GM12878 (cell line): Measurements from ENCODE around the gene CDHR2. TPM values are rescaled to one million over a fixed set of nuclear protein-coding genes. Genes with fewer than 3 reads are reported as not detected.

Source experiments
- ATAC-seq: fragments of 200-7000 bp; cut with Tn5 transposase; 3 replicates; pipeline ENCODE4 v1.9.1; 2020; ENCODE audit warnings: mild to moderate bottlenecking, moderate library complexity
- BruUV-seq: library from RNA; stranded (reverse); fragments of 400-500 nt; replicated peaks from 2 replicates; lab custom pipeline; 2021; lab: Mats Ljungman, UMichigan
- CTCF ChIA-PET: fragments of 300-600 bp; sonication (Branson Sonifier 250); formaldehyde crosslinking; extraction: SDS; loops from one replicate; lab custom pipeline; 2021; ENCODE audit warnings: inconsistent platforms; lab: Yijun Ruan, JAX
- POLR2A ChIA-PET: fragments of 350-600 bp; formaldehyde crosslinking; extraction: SDS; loops from one replicate; lab custom pipeline; 2021; ENCODE audit warnings: inconsistent platforms; lab: Charles Lee
- RAD21 ChIA-PET: fragments of 300-600 bp; sonication (Branson Sonifier 250); formaldehyde crosslinking; loops from one replicate; lab custom pipeline; 2023; ENCODE audit warnings: antibody characterized with exemption; ENCODE audit not compliant: unreplicated experiment; lab: Charles Lee
- SMC1A ChIA-PET: fragments of 300-600 bp; sonication (Branson Sonifier 250); formaldehyde crosslinking; loops from one replicate; lab custom pipeline; 2023; ENCODE audit not compliant: unreplicated experiment, uncharacterized antibody; lab: Charles Lee
- DNase-seq: peaks from one replicate; pipeline ENCODE4 v3.0.0-alpha.2; 2011; ENCODE audit warnings: low read depth, low spot score
- FAIRE-seq: peaks from 3 replicates; lab custom pipeline; 2011; peaks lifted over from hg19 to GRCh38; lab: Jason Lieb, UNC
- H2AFZ ChIP-seq: 2 replicates; pipeline ENCODE4 v1.6.0; 2011; ENCODE audit warnings: low read depth, low read length, control low read depth; ENCODE audit not compliant: control insufficient read depth
- H3K27ac ChIP-seq: 2 replicates; pipeline ENCODE4 v1.5.1; 2011; ENCODE audit warnings: control low read depth; ENCODE audit not compliant: control insufficient read depth, insufficient read depth
- H3K27me3 ChIP-seq, 2 experiments: replicated peaks in 1 of 2; 2 replicates each; pipeline versions ENCODE4 v1.6.0 to v1.6.1; 2011; ENCODE audit warnings: low read length in 1 of 2; ENCODE audit not compliant: control insufficient read depth in 2 of 2, insufficient read depth in 2 of 2
- H3K36me3 ChIP-seq, 2 experiments: 2 replicates each; pipeline ENCODE4 v1.5.1; 2011; ENCODE audit warnings: low read length in 1 of 2; ENCODE audit not compliant: control insufficient read depth in 2 of 2, insufficient read depth in 2 of 2
- H3K4me1 ChIP-seq: 2 replicates; pipeline ENCODE4 v1.6.1; 2011; ENCODE audit warnings: mild to moderate bottlenecking, low read length, moderate library complexity, mixed read lengths; ENCODE audit not compliant: control insufficient read depth, insufficient read depth
- H3K4me2 ChIP-seq: 2 replicates; pipeline ENCODE4 v1.6.0; 2011; ENCODE audit warnings: control low read depth; ENCODE audit not compliant: control insufficient read depth, insufficient read depth
- H3K4me3 ChIP-seq: fragments of 200-600 bp; sonication (generic); 2 replicates; pipeline ENCODE4 v1.5.1; 2016
- H3K79me2 ChIP-seq: 2 replicates; pipeline ENCODE4 v1.6.0; 2011; ENCODE audit warnings: low read length; ENCODE audit not compliant: control insufficient read depth, insufficient read depth
- H3K9ac ChIP-seq: 2 replicates; pipeline ENCODE4 v1.8.0; 2011; ENCODE audit warnings: low read length, control low read depth, mixed read lengths; ENCODE audit not compliant: control insufficient read depth, insufficient read depth
- H3K9me3 ChIP-seq: replicated peaks from 3 replicates; pipeline ENCODE4 v1.5.1; 2011; ENCODE audit warnings: mild to moderate bottlenecking, low read length; ENCODE audit not compliant: control insufficient read depth, insufficient read depth
- H4K20me1 ChIP-seq: 2 replicates; pipeline ENCODE4 v1.6.0; 2011; ENCODE audit not compliant: control insufficient read depth, insufficient read depth
- NFYB ChIP-seq: IDR thresholded peaks from 2 replicates; pipeline ENCODE4 v1.6.1; 2011; ENCODE audit warnings: low read depth, mild to moderate bottlenecking, low read length, improper control_type of control experiment, moderate library complexity; ENCODE audit not compliant: insufficient read depth
- PAX8 ChIP-seq: fragments of 450-650 bp; IDR thresholded peaks from 2 replicates; pipeline ENCODE4 v1.6.1; 2017; ENCODE audit warnings: mild to moderate bottlenecking, moderate library complexity
- POU2F2 ChIP-seq: IDR thresholded peaks from 3 replicates; pipeline ENCODE4 v1.6.1; 2011; ENCODE audit warnings: low read depth, mild to moderate bottlenecking, low read length, borderline replicate concordance
- TCF7 ChIP-seq: IDR thresholded peaks from 2 replicates; pipeline ENCODE4 v1.6.1; 2014; ENCODE audit warnings: antibody characterized with exemption, borderline replicate concordance
- WGBS: methylation state at CpG from one replicate; pipeline ENCODE4 v1.1.6; 2016; ENCODE audit warnings: low lambda C conversion rate; ENCODE audit not compliant: insufficient replicate concordance, insufficient coverage; ENCODE audit errors: missing lambda C conversion rate; 5-methylcytosine and 5-hydroxymethylcytosine counted together
- in situ Hi-C: fragments of 300-500 bp; cut with MboI; formaldehyde crosslinking; loops from 9 replicates; pipeline ENCODE4 v1.14.3; 2018; ENCODE audit warnings: mixed read lengths
- intact Hi-C: fragments of 100-400 bp; cut with micrococcal nuclease; formaldehyde crosslinking; loops from one replicate; pipeline ENCODE4 v1.14.2; 2022; ENCODE audit not compliant: unreplicated experiment
- polyA plus RNA-seq, 11 experiments: library from polyadenylated mRNA; depleted of rRNA in 4 of 11; unstranded in 6 of 11; stranded (reverse) in 5 of 11; fragments of >200 nt; fragmentation: Nextera tagmentation in 4 of 11; fragmentation: Illumina TruSeq in 1 of 11; extraction: Ambion mirVana in 4 of 11; extraction: Trizol in 1 of 11; gene quantifications; 1 replicate in 1 of 11; 2 replicates in 10 of 11; pipeline versions ENCODE4 v1.2.1 to v1.2.3, GENCODE V29; 2011 to 2016; ENCODE audit warnings: inconsistent platforms in 2 of 11, missing spikeins in 2 of 11, low read depth in 1 of 11
- total RNA-seq, 4 experiments: library from RNA; depleted of rRNA in 3 of 4; stranded (reverse); fragments of >200 nt in 3 of 4; fragmentation: Illumina TruSeq in 1 of 4; extraction: Trizol in 1 of 4; gene quantifications; 2 replicates each; pipeline versions ENCODE4 v1.2.1 to v1.2.3, GENCODE V29; 2013 to 2021
- TF ChIP-seq, protein P1 (sequence below): fragments of 450-650 bp; IDR thresholded peaks from 2 replicates; pipeline ENCODE4 v1.6.1; 2017; ENCODE audit warnings: mild to moderate bottlenecking, moderate library complexity

The CDHR2 gene
- total and polyA plus RNA-seq, 10 of the 15 experiments (the other 5 are each of a cell fraction or from before 2014, with no cell fraction given) = 0.03 to 0.46 (median 0.06) TPM; not detected in 5

DNA sequence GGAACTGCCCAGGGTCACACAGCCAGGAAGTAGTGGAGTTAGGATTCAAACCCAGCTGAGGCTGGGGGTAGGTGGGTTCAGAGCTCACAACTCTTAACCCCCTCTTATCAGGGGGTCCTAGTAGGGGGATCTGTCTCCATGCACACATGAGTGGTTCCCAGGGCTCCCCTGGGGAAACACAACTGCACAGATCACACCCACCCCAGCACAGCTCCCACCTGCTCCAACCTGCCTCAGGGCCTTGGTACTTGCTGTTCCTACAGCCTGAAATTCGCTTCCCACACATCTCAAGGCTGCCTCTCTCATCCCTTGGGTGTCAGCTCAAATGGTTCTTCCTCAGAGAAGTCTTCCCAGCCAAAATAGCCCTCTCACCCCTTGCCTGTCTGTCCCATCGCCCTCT, 76.4 kb downstream of the CDHR2 start:
- no peaks in the 10 kb centered on the region for H3K36me3 ChIP-seq
- no peak overlapping the region for H3K9ac ChIP-seq
- TF ChIP-seq POU2F2 = no peak
- TF ChIP-seq TCF7 = no peak
- no peak for TF ChIP-seq PAX8
- TF ChIP-seq, protein P1, sequence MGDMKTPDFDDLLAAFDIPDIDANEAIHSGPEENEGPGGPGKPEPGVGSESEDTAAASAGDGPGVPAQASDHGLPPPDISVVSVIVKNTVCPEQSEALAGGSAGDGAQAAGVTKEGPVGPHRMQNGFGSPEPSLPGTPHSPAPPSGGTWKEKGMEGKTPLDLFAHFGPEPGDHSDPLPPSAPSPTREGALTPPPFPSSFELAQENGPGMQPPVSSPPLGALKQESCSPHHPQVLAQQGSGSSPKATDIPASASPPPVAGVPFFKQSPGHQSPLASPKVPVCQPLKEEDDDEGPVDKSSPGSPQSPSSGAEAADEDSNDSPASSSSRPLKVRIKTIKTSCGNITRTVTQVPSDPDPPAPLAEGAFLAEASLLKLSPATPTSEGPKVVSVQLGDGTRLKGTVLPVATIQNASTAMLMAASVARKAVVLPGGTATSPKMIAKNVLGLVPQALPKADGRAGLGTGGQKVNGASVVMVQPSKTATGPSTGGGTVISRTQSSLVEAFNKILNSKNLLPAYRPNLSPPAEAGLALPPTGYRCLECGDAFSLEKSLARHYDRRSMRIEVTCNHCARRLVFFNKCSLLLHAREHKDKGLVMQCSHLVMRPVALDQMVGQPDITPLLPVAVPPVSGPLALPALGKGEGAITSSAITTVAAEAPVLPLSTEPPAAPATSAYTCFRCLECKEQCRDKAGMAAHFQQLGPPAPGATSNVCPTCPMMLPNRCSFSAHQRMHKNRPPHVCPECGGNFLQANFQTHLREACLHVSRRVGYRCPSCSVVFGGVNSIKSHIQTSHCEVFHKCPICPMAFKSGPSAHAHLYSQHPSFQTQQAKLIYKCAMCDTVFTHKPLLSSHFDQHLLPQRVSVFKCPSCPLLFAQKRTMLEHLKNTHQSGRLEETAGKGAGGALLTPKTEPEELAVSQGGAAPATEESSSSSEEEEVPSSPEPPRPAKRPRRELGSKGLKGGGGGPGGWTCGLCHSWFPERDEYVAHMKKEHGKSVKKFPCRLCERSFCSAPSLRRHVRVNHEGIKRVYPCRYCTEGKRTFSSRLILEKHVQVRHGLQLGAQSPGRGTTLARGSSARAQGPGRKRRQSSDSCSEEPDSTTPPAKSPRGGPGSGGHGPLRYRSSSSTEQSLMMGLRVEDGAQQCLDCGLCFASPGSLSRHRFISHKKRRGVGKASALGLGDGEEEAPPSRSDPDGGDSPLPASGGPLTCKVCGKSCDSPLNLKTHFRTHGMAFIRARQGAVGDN = no peak
- no peak for TF ChIP-seq NFYB
- SMC1A ChIA-PET = no interaction called here
- no peaks in the 10 kb centered on the region for H3K9me3 ChIP-seq
- POLR2A ChIA-PET = interaction anchor here (0.6 kb wide), 1 partner anchor 10 kb away, joined by 3 read pairs; no protein-coding TSS in a partner anchor
- ATAC-seq (no peak), FAIRE-seq (no peak), DNase-seq (no peak)
- no peak overlapping the region for H2AFZ ChIP-seq
- no peak overlapping the region for H3K4me2 ChIP-seq
- H3K4me1 ChIP-seq = no peaks in the 10 kb centered on the region; the same call in 1 of the 2 replicates
- H4K20me1 ChIP-seq = 0 out of 2 replicates have a peak, but pooled peaks cover 3% of the 10 kb centered on the region
- RAD21 ChIA-PET = no interaction called here
- H3K4me3 ChIP-seq = no peak overlapping the region
- CTCF ChIA-PET = no interaction called here
- 0% methylated on average over 2 of the region's 2 CpGs for WGBS
- in situ Hi-C loops (no loop called here), intact Hi-C loops (no loop called here)
- H3K27me3 ChIP-seq = peaks cover 7 to 8% of the 10 kb centered on the region in 2 experiments
- no TSS peak for BruUV-seq
- H3K27ac ChIP-seq = no peak overlapping the region
- no peaks in the 10 kb centered on the region for H3K79me2 ChIP-seq
